RWPE2 (cell line): ENCODE data around the gene HOXA11.

Source experiments
- ATAC-seq: fragments of 200-7000 bp; cut with Tn5 transposase; 3 replicates; pipeline ENCODE4 v1.9.1; 2021; ENCODE audit warnings: low read depth
- DNase-seq: peaks from one replicate; pipeline ENCODE4 v3.0.0-alpha.2; 2020; ENCODE audit warnings: low spot score
- H3K27ac ChIP-seq: fragments of 450-650 bp; 2 replicates; pipeline ENCODE4 v1.5.1; 2017; ENCODE audit warnings: mild to moderate bottlenecking; ENCODE audit not compliant: poor library complexity, severe bottlenecking
- H3K27me3 ChIP-seq: fragments of 250-450 bp; sonication (Bioruptor Pico); 2 replicates; pipeline ENCODE4 v1.5.1; 2021; ENCODE audit warnings: mild to moderate bottlenecking, moderate library complexity; ENCODE audit not compliant: insufficient read depth, poor library complexity, severe bottlenecking
- H3K36me3 ChIP-seq: fragments of 250-450 bp; sonication (Bioruptor Pico); 2 replicates; pipeline ENCODE4 v1.5.1; 2020; ENCODE audit warnings: low read depth, mild to moderate bottlenecking, moderate library complexity
- H3K4me1 ChIP-seq: fragments of 250-450 bp; sonication (Bioruptor Pico); 2 replicates; pipeline ENCODE4 v1.5.1; 2021; ENCODE audit warnings: mild to moderate bottlenecking, moderate library complexity; ENCODE audit not compliant: insufficient read depth, poor library complexity, severe bottlenecking
- H3K4me3 ChIP-seq: fragments of 250-450 bp; sonication (Bioruptor Pico); 2 replicates; pipeline ENCODE4 v1.5.1; 2021; ENCODE audit warnings: mild to moderate bottlenecking, moderate library complexity; ENCODE audit not compliant: severe bottlenecking
- H3K9me3 ChIP-seq: fragments of 250-450 bp; sonication (Bioruptor Pico); 2 replicates; pipeline ENCODE4 v1.5.1; 2021; ENCODE audit warnings: mild to moderate bottlenecking, moderate library complexity; ENCODE audit not compliant: severe bottlenecking
- CTCF ChIP-seq: fragments of 450-650 bp; IDR thresholded peaks from one replicate; pipeline ENCODE4 v1.5.1; 2017; ENCODE audit warnings: mild to moderate bottlenecking, moderate library complexity; ENCODE audit not compliant: poor library complexity, severe bottlenecking

HOXA11 gene

GRCh38 chr7:27221201-27221797 is 36.3 kb upstream of the HOXA11 start:
- H3K9me3 ChIP-seq: no peaks in the 10 kb centered on the region
- H3K36me3 ChIP-seq: no peaks in the 10 kb centered on the region
- no peak overlapping the region for H3K4me3 ChIP-seq
- no peak overlapping the region for H3K27ac ChIP-seq
- no peaks in the 10 kb centered on the region for H3K4me1 ChIP-seq
- no peak for TF ChIP-seq CTCF
- H3K27me3 ChIP-seq: no peaks in the 10 kb centered on the region
- DNase-seq (no peak), ATAC-seq (peak; percentile 50; the same call in 2 of the 3 replicates)

- Histone ChIP-seq H3K9me3 (no peaks in the 10 kb centered on the region), H3K27me3 (no peaks in the 10 kb centered on the region), H3K36me3 (no peaks in the 10 kb centered on the region), H3K4me3 (no peak overlapping the region), H3K27ac (no peak overlapping the region), H3K4me1 (no peaks in the 10 kb centered on the region)
- DNase-seq (no peak), ATAC-seq (no peak)
- no peak for TF ChIP-seq CTCF
Measured at GRCh38 chr7:27220440-27220955, 35.5 kb upstream of the HOXA11 start.

- no peak for TF ChIP-seq CTCF
- no peaks in the 10 kb centered on the region for H3K27me3 ChIP-seq
- H3K9me3 ChIP-seq: no peaks in the 10 kb centered on the region
- H3K27ac ChIP-seq: no peak overlapping the region
- DNase-seq: no peak
- H3K4me3 ChIP-seq: no peak overlapping the region
- H3K4me1 ChIP-seq: no peaks in the 10 kb centered on the region
- no peak for ATAC-seq
- H3K36me3 ChIP-seq: no peaks in the 10 kb centered on the region
Measured at GRCh38 chr7:27219821-27220220, 34.8 kb upstream of the HOXA11 start.

GRCh38 chr7:27217951-27218350 is 32.9 kb upstream of the HOXA11 start:
- Histone ChIP-seq H3K27ac (no peak overlapping the region), H3K27me3 (no peaks in the 10 kb centered on the region), H3K9me3 (no peaks in the 10 kb centered on the region), H3K36me3 (no peaks in the 10 kb centered on the region), H3K4me1 (no peaks in the 10 kb centered on the region), H3K4me3 (no peak overlapping the region)
- TF ChIP-seq CTCF: no peak
- no peak for ATAC-seq
- DNase-seq: no peak

GRCh38 chr7:27215356-27215755 is 30.3 kb upstream of the HOXA11 start:
- H3K27me3 ChIP-seq: no peaks in the 10 kb centered on the region
- no peak for TF ChIP-seq CTCF

More at GRCh38 chr7:27215356-27215755, 30.3 kb upstream of the HOXA11 start:
- ATAC-seq: no peak
- no peak overlapping the region for H3K27ac ChIP-seq
- no peaks in the 10 kb centered on the region for H3K9me3 ChIP-seq
- H3K4me3 ChIP-seq: no peak overlapping the region
- DNase-seq: no peak
- H3K4me1 ChIP-seq: no peaks in the 10 kb centered on the region
- H3K36me3 ChIP-seq: no peaks in the 10 kb centered on the region
